CMK (cell line): ENCODE results near the gene CXorf66.
"Not testable (repeated sequence)": the region's sequence is repeated elsewhere in the genome, so short reads cannot be mapped to it uniquely, and the experiment has no call there.

Experiments used
- DNase-seq: peaks from one replicate; pipeline ENCODE4 v3.0.0-alpha.2; 2010; ENCODE audit warnings: low read depth

The CXorf66 gene

DNA sequence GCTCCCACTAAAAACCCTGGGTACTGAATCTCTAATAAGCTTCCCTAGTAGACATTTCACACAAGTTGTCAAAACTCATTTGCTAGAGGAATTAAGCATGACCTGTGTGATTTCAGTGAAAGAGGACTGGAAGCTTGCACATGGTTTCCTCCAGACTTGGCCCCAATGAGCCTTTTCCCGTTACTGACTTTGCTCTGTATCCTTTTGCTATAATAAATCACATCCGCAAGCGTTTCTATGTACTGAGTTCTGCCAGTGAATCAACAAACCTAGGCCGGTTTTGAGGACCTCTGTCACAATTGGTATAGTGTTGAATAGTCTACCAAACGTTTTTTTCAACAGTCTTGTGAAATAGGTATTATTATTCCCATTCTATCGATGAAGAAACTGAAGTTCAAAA is 40.6 kb downstream of the CXorf66 start:
- no peak for DNase-seq

DNA sequence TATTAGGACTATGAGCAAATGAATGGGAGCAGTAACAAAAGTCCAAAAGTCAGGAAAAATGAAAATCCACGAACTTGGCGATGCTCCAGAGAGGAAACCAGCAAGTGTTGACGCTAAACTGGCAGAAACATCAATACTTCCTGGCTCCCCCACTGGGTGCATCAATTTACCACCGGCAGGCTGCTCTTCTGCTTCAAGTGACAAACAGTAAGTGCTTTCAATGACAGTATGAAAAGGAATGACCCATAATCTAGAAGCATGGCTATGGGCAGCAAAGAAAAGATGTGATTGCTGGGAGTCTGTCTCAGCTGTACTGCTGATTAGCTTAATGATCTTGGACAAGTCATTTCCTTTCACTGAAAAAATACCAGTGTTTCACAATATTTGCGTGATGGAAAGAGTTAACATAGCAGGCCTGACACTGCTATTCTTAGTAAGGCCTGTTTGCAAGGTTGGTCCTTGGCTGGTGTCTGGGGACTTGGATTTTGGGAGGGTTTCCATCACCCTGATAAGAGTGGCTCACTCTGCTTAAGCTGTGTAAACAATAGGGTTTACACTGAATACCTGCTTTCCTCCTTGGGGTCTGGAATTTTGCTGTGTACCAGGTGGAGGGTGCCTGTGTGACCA is 41.1 kb downstream of the CXorf66 start:
- DNase-seq, result no peak

DNA sequence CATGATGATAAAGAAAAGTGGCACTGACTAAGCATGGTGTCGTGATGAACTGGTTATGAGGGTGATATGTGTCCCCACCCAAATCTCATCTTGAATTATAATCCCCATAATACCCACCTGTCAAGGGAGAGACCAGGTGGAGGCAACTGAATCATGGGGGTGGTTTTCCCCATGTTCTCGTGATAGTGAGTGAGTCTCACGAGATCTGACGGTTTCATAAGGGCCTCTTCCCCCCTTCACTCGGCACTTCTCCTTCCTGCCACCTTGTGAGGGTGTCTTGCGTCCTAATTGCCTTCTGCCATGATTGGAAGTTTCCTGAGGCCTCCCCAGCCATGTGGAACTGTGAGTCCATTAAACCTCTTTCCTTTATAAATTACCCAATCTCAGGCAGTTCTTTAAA is 44.2 kb downstream of the CXorf66 start:
- not testable (repeated sequence) for DNase-seq

GRCh38 chrX:139920316-139920715 is 45.0 kb downstream of the CXorf66 start:
- no peak for DNase-seq

DNA sequence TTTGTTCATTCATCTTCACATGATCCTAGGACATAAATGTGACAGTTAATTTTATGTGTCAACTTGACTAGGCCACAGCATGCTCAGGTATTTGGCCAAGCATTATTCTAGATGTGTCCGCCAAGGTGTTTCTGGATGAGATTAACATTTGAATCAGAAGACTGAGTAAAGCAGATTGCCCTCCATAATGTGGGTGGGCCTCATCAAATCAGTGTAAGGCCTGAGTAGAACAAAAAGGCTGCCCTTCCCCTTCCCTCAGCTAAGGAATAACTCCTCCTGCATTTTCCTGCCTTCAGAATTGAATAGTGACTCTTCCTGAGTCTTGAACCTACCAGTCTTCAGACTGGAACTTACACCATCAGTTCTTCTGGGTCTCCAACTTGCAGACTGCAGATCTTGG is 50.9 kb downstream of the CXorf66 start:
- no peak for DNase-seq

DNA sequence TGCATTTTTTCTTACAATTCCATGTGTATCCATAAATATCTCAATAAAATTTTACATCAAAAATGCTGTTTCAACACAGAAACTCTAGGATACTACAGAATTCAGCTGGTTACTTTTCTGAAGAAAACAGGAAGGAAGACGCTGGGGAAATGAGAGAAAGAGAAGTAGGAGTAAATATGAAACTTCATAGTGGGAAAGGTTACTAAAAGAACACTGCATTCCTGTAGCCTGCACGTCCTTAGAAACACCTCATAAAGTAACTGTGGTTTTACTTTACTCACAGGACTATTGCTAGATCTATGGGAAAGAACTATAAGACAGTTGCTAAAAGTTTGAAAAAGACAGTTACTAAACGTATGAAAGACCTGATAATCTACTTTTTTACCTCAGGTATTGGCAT is 55.6 kb downstream of the CXorf66 start:
- DNase-seq, result no peak

DNA sequence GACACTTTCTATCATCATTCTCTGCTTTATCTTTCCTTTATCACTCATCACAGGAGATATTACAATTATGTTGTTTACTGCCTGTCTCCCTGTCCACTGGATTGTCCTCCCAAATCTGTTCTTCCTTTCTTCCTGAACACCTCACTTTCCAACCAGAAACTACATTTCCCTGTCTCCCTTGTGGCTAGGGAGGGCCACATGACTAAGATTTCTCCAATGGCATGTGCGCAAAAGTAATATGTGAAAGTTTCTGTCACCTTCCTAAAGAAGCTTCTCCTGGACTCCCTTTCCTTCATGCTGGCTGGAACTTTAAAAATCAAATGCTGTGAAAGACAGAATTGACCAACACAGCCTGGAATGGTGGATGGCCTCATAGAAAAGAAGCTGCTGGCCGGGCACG is 58.2 kb downstream of the CXorf66 start:
- no peak for DNase-seq

GRCh38 chrX:139905743-139906142 is 59.6 kb downstream of the CXorf66 start:
- no peak for DNase-seq
